WTC11 (cell line): ENCODE results near the gene VAV2. TPM values are rescaled to one million over a fixed set of nuclear protein-coding genes. Genes with fewer than 3 reads are reported as not detected.

Source experiments
- ATAC-seq: fragments of 200-7000 bp; cut with Tn5 transposase; 2 replicates; pipeline ENCODE4 v1.10.0; 2021; ENCODE audit warnings: mild to moderate bottlenecking, moderate library complexity
- CTCF ChIA-PET: fragments of 300-600 bp; sonication (Branson Sonifier 250); formaldehyde crosslinking; loops from one replicate; lab custom pipeline; 2021; ENCODE audit warnings: antibody characterized with exemption; lab: Charles Lee
- POLR2A ChIA-PET: fragments of 350-600 bp; sonication (Branson Sonifier 250); formaldehyde crosslinking; loops from one replicate; lab custom pipeline; 2021; ENCODE audit warnings: antibody characterized with exemption; lab: Charles Lee
- DNase-seq: peaks from one replicate; pipeline ENCODE4 v3.0.0; 2021; ENCODE audit warnings: low spot score
- H3K27ac Mint-ChIP-seq: 2 replicates; pipeline ENCODE4 v1.8.0; 2021; ENCODE audit warnings: mixed read lengths
- H3K27me3 Mint-ChIP-seq: 2 replicates; pipeline ENCODE4 v1.8.0; 2021; ENCODE audit warnings: low read depth, mild to moderate bottlenecking, moderate library complexity, mixed read lengths
- H3K36me3 Mint-ChIP-seq: 2 replicates; pipeline ENCODE4 v1.8.0; 2021; ENCODE audit warnings: mixed read lengths
- H3K4me1 Mint-ChIP-seq: 2 replicates; pipeline ENCODE4 v1.8.0; 2022; ENCODE audit warnings: mixed read lengths
- H3K4me3 Mint-ChIP-seq: 2 replicates; pipeline ENCODE4 v1.8.0; 2021; ENCODE audit warnings: mild to moderate bottlenecking, moderate library complexity, mixed read lengths
- H3K9me3 Mint-ChIP-seq: 2 replicates; pipeline ENCODE4 v1.8.0; 2021; ENCODE audit warnings: mixed read lengths
- ARID4B ChIP-seq: sonication (generic); formaldehyde crosslinking; IDR thresholded peaks from 2 replicates; pipeline ENCODE4 v1.8.0; 2023; ENCODE audit warnings: missing genetic modification reagents, mild to moderate bottlenecking, borderline replicate concordance
- ATF1 ChIP-seq: sonication (generic); formaldehyde crosslinking; IDR thresholded peaks from 2 replicates; pipeline ENCODE4 v1.8.1; 2023; ENCODE audit warnings: mild to moderate bottlenecking, moderate library complexity, missing genetic modification reagents
- ATF6 ChIP-seq: sonication (generic); formaldehyde crosslinking; IDR thresholded peaks from 2 replicates; pipeline ENCODE4 v1.8.1; 2023; ENCODE audit warnings: mild to moderate bottlenecking, missing genetic modification reagents
- CBFB ChIP-seq: sonication (generic); formaldehyde crosslinking; IDR thresholded peaks from 2 replicates; pipeline ENCODE4 v1.8.1; 2022; ENCODE audit warnings: mild to moderate bottlenecking, low read depth, missing genetic modification reagents
- E2F1 ChIP-seq: sonication (generic); formaldehyde crosslinking; IDR thresholded peaks from 2 replicates; pipeline ENCODE4 v1.8.0; 2022; ENCODE audit warnings: mild to moderate bottlenecking, missing genetic modification reagents
- ETV6 ChIP-seq: sonication (generic); formaldehyde crosslinking; IDR thresholded peaks from 2 replicates; pipeline ENCODE4 v1.8.1; 2022; ENCODE audit warnings: mild to moderate bottlenecking, missing genetic modification reagents
- FOXK1 ChIP-seq: sonication (generic); formaldehyde crosslinking; IDR thresholded peaks from 2 replicates; pipeline ENCODE4 v1.8.0; 2022; ENCODE audit warnings: mild to moderate bottlenecking, moderate library complexity, missing genetic modification reagents
- FOXP1 ChIP-seq: sonication (generic); formaldehyde crosslinking; IDR thresholded peaks from 2 replicates; pipeline ENCODE4 v1.8.0; 2022; ENCODE audit warnings: missing genetic modification reagents, mild to moderate bottlenecking, moderate library complexity, borderline replicate concordance
- GTF2I ChIP-seq: fragments of 250-450 bp; sonication (Bioruptor Pico); conservative IDR thresholded peaks from 2 replicates; pipeline ENCODE4 v1.4.0; 2021; ENCODE audit warnings: mild to moderate bottlenecking
- HMGXB4 ChIP-seq: sonication (generic); formaldehyde crosslinking; IDR thresholded peaks from 2 replicates; pipeline ENCODE4 v1.8.1; 2023; ENCODE audit warnings: mild to moderate bottlenecking, moderate library complexity, missing genetic modification reagents
- IRF1 ChIP-seq: sonication (generic); formaldehyde crosslinking; IDR thresholded peaks from 2 replicates; pipeline ENCODE4 v1.8.0; 2023; ENCODE audit warnings: missing genetic modification reagents
- MXD4 ChIP-seq: fragments of 250-450 bp; sonication (Bioruptor Pico); IDR thresholded peaks from 2 replicates; pipeline ENCODE4 v1.8.0; 2021; ENCODE audit warnings: mild to moderate bottlenecking, moderate library complexity, borderline replicate concordance
- NR2C2 ChIP-seq: sonication (generic); formaldehyde crosslinking; IDR thresholded peaks from 2 replicates; pipeline ENCODE4 v1.8.0; 2022; ENCODE audit warnings: mild to moderate bottlenecking, missing genetic modification reagents
- OVOL2 ChIP-seq: fragments of 250-450 bp; sonication (Bioruptor Pico); IDR thresholded peaks from 2 replicates; pipeline ENCODE4 v1.9.0; 2021; ENCODE audit warnings: mild to moderate bottlenecking, borderline replicate concordance
- PRDM15 ChIP-seq: sonication (generic); formaldehyde crosslinking; IDR thresholded peaks from 2 replicates; pipeline ENCODE4 v1.8.0; 2022; ENCODE audit warnings: missing genetic modification reagents
- SMAD4 ChIP-seq: sonication (generic); formaldehyde crosslinking; IDR thresholded peaks from 2 replicates; pipeline ENCODE4 v1.8.0; 2022; ENCODE audit warnings: mild to moderate bottlenecking, missing genetic modification reagents
- SP1 ChIP-seq: sonication (generic); formaldehyde crosslinking; conservative IDR thresholded peaks from 2 replicates; pipeline ENCODE4 v1.8.1; 2022; ENCODE audit warnings: missing genetic modification reagents
- TEAD4 ChIP-seq: sonication (generic); formaldehyde crosslinking; IDR thresholded peaks from 2 replicates; pipeline ENCODE4 v1.8.0; 2022; ENCODE audit warnings: mild to moderate bottlenecking, missing genetic modification reagents
- USF2 ChIP-seq: sonication (generic); formaldehyde crosslinking; IDR thresholded peaks from 2 replicates; pipeline ENCODE4 v1.8.1; 2023; ENCODE audit warnings: mild to moderate bottlenecking, missing genetic modification reagents, moderate library complexity
- ZBTB21 ChIP-seq: sonication (generic); formaldehyde crosslinking; IDR thresholded peaks from 2 replicates; pipeline ENCODE4 v1.8.1; 2023; ENCODE audit warnings: mild to moderate bottlenecking, missing genetic modification reagents, borderline replicate concordance
- ZNF263 ChIP-seq: sonication (generic); formaldehyde crosslinking; IDR thresholded peaks from 2 replicates; pipeline ENCODE4 v1.8.1; 2022; ENCODE audit warnings: low read depth, mild to moderate bottlenecking, moderate library complexity, missing genetic modification reagents
- ZNF396 ChIP-seq: fragments of 250-450 bp; sonication (Bioruptor Pico); IDR thresholded peaks from 2 replicates; pipeline ENCODE4 v1.8.0; 2021; ENCODE audit warnings: mild to moderate bottlenecking, moderate library complexity, borderline replicate concordance
- total RNA-seq: library from RNA; stranded (reverse); gene quantifications from 3 replicates; pipeline ENCODE4 v1.2.3, GENCODE V29; 2021

The VAV2 gene
- total RNA-seq, 1 experiment from 2014 or later: 39.7 TPM

GRCh38 chr9:134024828-134025605 is 32.9 kb upstream of the VAV2 start, which contains the start of gene BRD3OS:
BRD3OS (plus strand) TSS chr9:134025481; CDS start chr9:134026748, 1,267 bp downstream.
- Mint-ChIP-seq H3K36me3 (peaks cover 2% of the 10 kb centered on the region), H3K4me1 (peaks cover 10% of the 10 kb centered on the region; the same call in 1 of the 2 replicates), H3K27ac (no peak within 1 kb of the TSS), H3K4me3 (peak within 1 kb of the TSS; percentile 68), H3K9me3 (no peaks in the 10 kb centered on the region), H3K27me3 (no peaks in the 10 kb centered on the region)
- 0 out of 2 replicates have a peak, but pooled peaks have one; percentile 26 for TF ChIP-seq FOXP1
- TF ChIP-seq ZBTB21 (CRISPR knock-in tag): 0 out of 2 replicates have a peak, but pooled peaks have one; percentile 38
- TF ChIP-seq ATF6 (CRISPR knock-in tag): no peak
- TF ChIP-seq GTF2I (CRISPR knock-in tag): no peak
- peak; percentile 27; the same call in 1 of the 2 replicates for TF ChIP-seq ARID4B (CRISPR knock-in tag)
- TF ChIP-seq ZNF263: peak; percentile 96
- TF ChIP-seq E2F1 (CRISPR knock-in tag): no peak
- TF ChIP-seq USF2 (CRISPR knock-in tag): no peak
- TF ChIP-seq IRF1 (CRISPR knock-in tag): no peak
- TF ChIP-seq SMAD4 (CRISPR knock-in tag): no peak
- peak; percentile 90 for TF ChIP-seq FOXK1 (CRISPR knock-in tag)
- TF ChIP-seq MXD4 (CRISPR knock-in tag): no peak
- TF ChIP-seq SP1 (CRISPR knock-in tag): peak; percentile 99
- TF ChIP-seq ETV6 (CRISPR knock-in tag): peak; percentile 88
- no peak for TF ChIP-seq NR2C2 (CRISPR knock-in tag)
- no peak for TF ChIP-seq ZNF396 (CRISPR knock-in tag)
- TF ChIP-seq TEAD4: no peak
- 0 out of 2 replicates have a peak, but pooled peaks have one; percentile 68 for TF ChIP-seq CBFB
- peak; percentile 23; the same call in 1 of the 2 replicates for TF ChIP-seq HMGXB4 (CRISPR knock-in tag)
- TF ChIP-seq PRDM15 (CRISPR knock-in tag): peak; percentile 96
- TF ChIP-seq OVOL2 (CRISPR knock-in tag): no peak
- no peak for TF ChIP-seq ATF1
- ChIA-PET CTCF (interaction anchor here (0.6 to 2.8 kb wide), 19 partner anchors 19 to 786 kb away, joined by 3 to 24 read pairs (median 4); partner anchors contain the start of gene SARDH), POLR2A (interaction anchor here (0.5 to 1.2 kb wide), 4 partner anchors 26 to 265 kb away, joined by 3 to 4 read pairs (median 4); no protein-coding TSS in a partner anchor)
- DNase-seq (peak; percentile 95), ATAC-seq (peak; percentile 96)
